ENCODE measurements around the gene CHST11. TPM values are rescaled to one million over a fixed set of nuclear protein-coding genes. Genes with fewer than 3 reads are reported as not detected.

CHST11 gene
- total RNA-seq: 10 to 100 TPM in 7 of 8 experiments, 1 to 10 TPM in 1; 9.3 to 36.8 (median 12.9) TPM

DNA sequence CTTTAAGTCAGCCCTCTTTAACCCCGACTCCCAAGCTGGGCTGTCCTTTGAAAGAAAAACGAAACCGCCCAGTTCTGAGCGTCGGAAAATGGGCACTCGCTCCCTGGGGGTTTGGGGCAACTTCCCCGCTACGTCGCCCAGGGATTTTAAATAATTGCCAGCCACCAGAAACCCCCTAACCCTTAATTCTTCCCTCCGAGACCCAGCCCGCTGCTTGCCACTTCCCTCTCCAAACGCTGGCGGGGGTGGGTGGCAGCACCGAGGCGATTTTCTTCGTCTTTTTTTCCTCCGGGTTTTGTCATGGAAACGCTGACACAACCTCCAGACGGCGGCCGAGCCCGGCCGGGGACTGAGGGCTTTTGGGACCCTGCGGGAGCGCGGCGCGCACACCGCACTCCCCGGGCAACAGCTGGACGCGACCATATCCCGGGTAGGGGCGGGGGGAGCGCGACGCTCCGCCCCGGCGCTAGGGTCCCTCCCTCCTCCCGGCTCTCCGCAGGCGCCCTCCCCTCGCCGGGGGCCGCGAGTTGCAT, at the start of gene CHST11:
Gene CHST11, plus strand, starts transcription at position 532 of the 533 bp plus-strand sequence.
- Histone ChIP-seq H3K27ac (peak within 1 kb of the TSS; percentile 62), H3K4me1 (replicated peaks in 1 of 2) (peaks cover 13 to 15% of the 10 kb centered on the region in 2 donors), H3K4me3 (peak within 1 kb of the TSS; percentile 74 to 99 (median 89))
- peak; percentile 76 to 93 (median 90) for ATAC-seq (replicated peaks in 6 of 8)
- 0% methylated on average over 1 to 3 of the region's 47 CpGs; no CpG with 5 or more reads in 6 of the 10 experiments for WGBS, 10 experiments
- in situ Hi-C loops (cut with MboI; ENCODE audit: low pct_unique_long_range_greater_than_20kb in 2 of 9, low sequenced_read_pairs in 9 of 9, unreplicated experiment in 9 of 9): loop anchor here in 1 of 9 experiments (25.0 kb wide), 1 partner anchor 281 kb away; no protein-coding TSS in a partner anchor

- in situ Hi-C loops (cut with MboI; ENCODE audit: low pct_unique_long_range_greater_than_20kb in 2 of 9, low sequenced_read_pairs in 9 of 9, unreplicated experiment in 9 of 9): no loop called here
- WGBS, 10 experiments: 40 to 100% (median 81%) methylated on average over 1 to 5 of the region's 5 CpGs
- peak in 3 of 8 experiments; percentile 32 to 64 (median 60) for ATAC-seq (replicated peaks in 6 of 8)
- H3K4me1 ChIP-seq (replicated peaks in 1 of 2): no peaks in the 10 kb centered on the region
- no peak overlapping the region for H3K27ac ChIP-seq
- no peak overlapping the region for H3K4me3 ChIP-seq
Observed at GRCh38 chr12:104407438-104407837, 49.3 kb upstream of the CHST11 start.

- 55 to 89% (median 64%) methylated on average over 1 to 3 of the region's 4 CpGs; no CpG with 5 or more reads in 4 of the 10 experiments for WGBS, 10 experiments
- in situ Hi-C loops (cut with MboI; ENCODE audit: low pct_unique_long_range_greater_than_20kb in 2 of 9, low sequenced_read_pairs in 9 of 9, unreplicated experiment in 9 of 9): no loop called here
- no peaks in the 10 kb centered on the region for H3K4me1 ChIP-seq (replicated peaks in 1 of 2)
- no peak overlapping the region for H3K27ac ChIP-seq
- no peak for ATAC-seq (replicated peaks in 6 of 8)
- no peak overlapping the region for H3K4me3 ChIP-seq
Observed at GRCh38 chr12:104407922-104408321, 48.8 kb upstream of the CHST11 start.

- in situ Hi-C loops (cut with MboI; ENCODE audit: low pct_unique_long_range_greater_than_20kb in 2 of 9, low sequenced_read_pairs in 9 of 9, unreplicated experiment in 9 of 9): no loop called here
- H3K4me3 ChIP-seq: no peak overlapping the region
- H3K27ac ChIP-seq: no peak overlapping the region
- ATAC-seq (replicated peaks in 6 of 8): no peak
- H3K4me1 ChIP-seq (replicated peaks in 1 of 2): no peaks in the 10 kb centered on the region
Observed at GRCh38 chr12:104410326-104410725, 46.4 kb upstream of the CHST11 start.

DNA sequence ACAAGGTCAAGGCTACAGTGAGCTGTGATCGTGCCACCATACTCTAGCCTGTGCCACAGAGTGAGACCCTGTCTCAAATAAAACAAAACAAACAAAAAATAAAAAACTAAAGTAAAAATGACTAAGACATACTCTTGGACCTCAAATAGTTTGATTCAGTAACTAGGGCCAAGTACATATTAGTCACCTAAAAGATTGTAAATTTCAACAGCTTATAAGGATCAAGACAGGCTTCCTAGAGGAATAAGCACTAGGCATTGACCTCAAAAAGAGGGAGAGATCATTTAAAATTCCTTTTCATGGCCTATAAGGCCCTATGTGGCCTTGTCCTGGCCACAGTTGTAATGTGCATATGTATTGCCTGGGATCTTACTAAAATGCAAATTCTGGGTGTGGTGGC, 46.0 kb upstream of the CHST11 start:
- 88 to 100% (median 100%) methylated on average over 1 of the region's 1 CpG; no CpG with 5 or more reads in 3 of the 10 experiments for WGBS, 10 experiments
- H3K4me3 ChIP-seq: no peak overlapping the region
- in situ Hi-C loops (cut with MboI; ENCODE audit: low pct_unique_long_range_greater_than_20kb in 2 of 9, low sequenced_read_pairs in 9 of 9, unreplicated experiment in 9 of 9): no loop called here
- H3K27ac ChIP-seq: no peak overlapping the region
- ATAC-seq (replicated peaks in 6 of 8): peak in 3 of 8 experiments; percentile 10 to 45 (median 37)
- no peaks in the 10 kb centered on the region for H3K4me1 ChIP-seq (replicated peaks in 1 of 2)

DNA sequence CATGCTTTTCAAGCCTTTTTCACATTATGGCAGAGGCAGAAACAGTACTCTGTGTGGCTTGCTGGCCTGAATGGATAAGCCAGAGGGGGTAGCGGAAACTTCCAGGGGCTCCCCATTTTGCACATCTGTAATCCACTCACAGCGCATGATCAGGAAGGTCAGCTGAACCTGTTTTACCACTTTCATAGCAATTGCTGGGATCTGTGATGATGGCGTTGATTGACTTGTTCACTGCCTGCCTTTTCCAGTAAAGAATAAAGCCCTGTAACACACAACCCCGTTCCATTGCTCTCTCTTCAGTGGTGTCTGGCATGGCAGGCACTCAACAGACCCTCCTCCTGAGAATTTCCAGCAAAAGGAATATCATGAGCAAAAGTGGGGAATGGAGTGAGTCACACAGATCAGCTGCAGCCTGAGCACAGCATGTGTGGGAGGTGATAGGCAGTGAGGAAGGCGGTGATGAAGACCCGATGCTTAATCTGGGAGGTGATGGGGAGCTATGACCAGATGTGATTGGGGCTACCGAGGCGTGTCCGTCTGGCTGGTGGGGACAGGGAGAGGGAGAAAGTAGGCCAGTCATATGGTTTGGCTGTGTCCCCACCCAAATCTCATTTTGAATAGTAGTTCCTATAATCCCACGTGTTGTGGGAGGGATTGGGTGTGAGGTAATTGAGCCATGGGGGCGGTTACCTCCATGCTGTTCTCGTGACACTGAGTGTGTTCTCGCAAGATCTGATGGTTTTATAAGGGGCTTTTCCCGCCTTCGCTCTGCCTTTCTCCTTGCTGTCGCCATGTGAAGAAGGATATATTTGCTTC, 44.7 kb upstream of the CHST11 start:
- WGBS, 10 experiments: 68 to 92% (median 90%) methylated on average over 3 to 14 of the region's 16 CpGs; no CpG with 5 or more reads in 3 of the 10 experiments

DNA sequence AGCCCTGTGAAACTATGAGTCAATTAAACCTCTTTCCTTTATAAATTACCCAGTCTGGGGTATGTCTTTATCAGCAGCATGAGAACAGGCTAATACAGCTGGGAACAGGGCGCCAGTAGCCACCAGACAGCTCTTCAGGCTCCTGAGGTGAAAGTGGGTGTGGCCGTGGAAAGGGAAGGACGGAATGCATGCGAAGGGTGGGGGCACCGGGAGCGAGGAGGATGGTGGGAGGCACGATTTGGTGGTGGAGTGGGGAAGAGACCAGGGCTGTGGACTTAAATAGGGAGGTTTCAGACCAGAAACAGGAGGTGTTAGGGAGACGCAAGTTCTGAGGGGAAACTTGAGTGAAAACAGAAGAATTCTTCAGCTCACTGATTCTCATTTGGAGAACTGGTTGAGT, 44.1 kb upstream of the CHST11 start:
- WGBS, 10 experiments: 40 to 100% (median 73%) methylated on average over 1 to 7 of the region's 8 CpGs; no CpG with 5 or more reads in 4 of the 10 experiments
- H3K4me1 ChIP-seq (replicated peaks in 1 of 2): no peaks in the 10 kb centered on the region
- in situ Hi-C loops (cut with MboI; ENCODE audit: low pct_unique_long_range_greater_than_20kb in 2 of 9, low sequenced_read_pairs in 9 of 9, unreplicated experiment in 9 of 9): no loop called here
- no peak overlapping the region for H3K27ac ChIP-seq
- no peak overlapping the region for H3K4me3 ChIP-seq
- ATAC-seq (replicated peaks in 6 of 8): no peak

More for the DNA sequence above, 44.7 kb upstream of the CHST11 start:
- H3K27ac ChIP-seq: no peak overlapping the region
- ATAC-seq (replicated peaks in 6 of 8): peak in 1 of 8 experiments; percentile 28
- H3K4me3 ChIP-seq: no peak overlapping the region
- in situ Hi-C loops (cut with MboI; ENCODE audit: low pct_unique_long_range_greater_than_20kb in 2 of 9, low sequenced_read_pairs in 9 of 9, unreplicated experiment in 9 of 9): no loop called here
- no peaks in the 10 kb centered on the region for H3K4me1 ChIP-seq (replicated peaks in 1 of 2)

- ATAC-seq (replicated peaks in 6 of 8): no peak
- WGBS, 10 experiments: 72 to 93% (median 80%) methylated on average over 2 to 5 of the region's 6 CpGs; no CpG with 5 or more reads in 3 of the 10 experiments
- Histone ChIP-seq H3K4me1 (replicated peaks in 1 of 2) (no peaks in the 10 kb centered on the region), H3K27ac (no peak overlapping the region), H3K4me3 (no peak overlapping the region)
- in situ Hi-C loops (cut with MboI; ENCODE audit: low pct_unique_long_range_greater_than_20kb in 2 of 9, low sequenced_read_pairs in 9 of 9, unreplicated experiment in 9 of 9): no loop called here
Observed at GRCh38 chr12:104413330-104413729, 43.4 kb upstream of the CHST11 start.

GRCh38 chr12:104414581-104415341, 42.0 kb upstream of the CHST11 start:
- 20 to 100% (median 56%) methylated on average over 1 to 5 of the region's 6 CpGs for WGBS, 10 experiments
- no peak overlapping the region for H3K4me3 ChIP-seq
- in situ Hi-C loops (cut with MboI; ENCODE audit: low pct_unique_long_range_greater_than_20kb in 2 of 9, low sequenced_read_pairs in 9 of 9, unreplicated experiment in 9 of 9): no loop called here
- H3K27ac ChIP-seq: no peak overlapping the region
- H3K4me1 ChIP-seq (replicated peaks in 1 of 2): no peaks in the 10 kb centered on the region
- peak in 3 of 8 experiments; percentile 42 to 82 (median 54) for ATAC-seq (replicated peaks in 6 of 8)

- in situ Hi-C loops (cut with MboI; ENCODE audit: low pct_unique_long_range_greater_than_20kb in 2 of 9, low sequenced_read_pairs in 9 of 9, unreplicated experiment in 9 of 9): no loop called here
- no peak for ATAC-seq (replicated peaks in 6 of 8)
- Histone ChIP-seq H3K4me3 (no peak overlapping the region), H3K4me1 (replicated peaks in 1 of 2) (no peaks in the 10 kb centered on the region), H3K27ac (no peak overlapping the region)
- 90 to 100% (median 94%) methylated on average over 1 to 5 of the region's 9 CpGs; no CpG with 5 or more reads in 1 of the 10 experiments for WGBS, 10 experiments
Observed at GRCh38 chr12:104415342-104415980, 41.3 kb upstream of the CHST11 start.

DNA sequence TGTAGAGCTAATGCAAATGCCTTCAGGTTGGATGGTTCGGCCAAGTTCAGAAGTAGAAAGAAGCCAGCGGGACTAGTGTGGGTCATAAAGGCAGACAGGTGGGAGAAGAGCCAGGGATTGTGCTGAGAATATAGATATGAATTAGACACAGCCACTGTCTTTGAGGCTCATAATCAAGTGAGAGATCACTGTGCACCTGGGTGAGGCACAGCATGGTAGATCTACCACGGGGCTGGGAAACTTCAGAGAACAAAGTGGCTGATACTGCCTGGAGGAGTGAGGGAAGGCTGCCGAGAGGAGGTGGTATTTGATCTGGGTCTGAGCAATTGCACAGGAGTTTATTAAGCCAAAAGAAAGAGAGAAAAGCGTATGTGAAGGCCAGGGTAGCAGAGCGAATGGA, 40.6 kb upstream of the CHST11 start:
- in situ Hi-C loops (cut with MboI; ENCODE audit: low pct_unique_long_range_greater_than_20kb in 2 of 9, low sequenced_read_pairs in 9 of 9, unreplicated experiment in 9 of 9): no loop called here
- ATAC-seq (replicated peaks in 6 of 8): peak in 1 of 8 experiments; percentile 17
- Histone ChIP-seq H3K27ac (no peak overlapping the region), H3K4me1 (replicated peaks in 1 of 2) (no peaks in the 10 kb centered on the region), H3K4me3 (no peak overlapping the region)
- WGBS, 10 experiments: 80 to 100% (median 94%) methylated on average over 1 to 6 of the region's 6 CpGs; no CpG with 5 or more reads in 1 of the 10 experiments

DNA sequence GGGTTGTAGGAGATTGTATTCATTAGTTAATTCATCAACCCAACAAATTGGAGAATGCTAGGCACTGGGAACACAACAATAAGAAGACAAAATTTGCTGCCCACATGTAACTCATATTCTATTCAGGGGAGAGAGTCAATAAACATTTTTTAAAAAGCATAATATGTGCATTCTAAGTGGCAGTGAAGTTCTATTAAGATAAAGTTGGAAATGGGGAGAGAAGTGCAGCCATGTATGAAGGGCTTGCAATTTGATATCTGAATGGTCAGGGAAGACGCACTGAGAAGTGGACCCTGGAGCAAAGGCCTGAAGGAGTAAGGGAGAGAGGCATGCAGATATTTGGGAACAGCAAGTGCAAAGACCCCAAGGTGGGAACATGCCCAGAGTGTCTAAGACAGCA, 40.2 kb upstream of the CHST11 start:
- H3K4me1 ChIP-seq (replicated peaks in 1 of 2): no peaks in the 10 kb centered on the region
- WGBS, 10 experiments: 29 to 86% (median 61%) methylated on average over 1 of the region's 1 CpG; no CpG with 5 or more reads in 6 of the 10 experiments
- in situ Hi-C loops (cut with MboI; ENCODE audit: low pct_unique_long_range_greater_than_20kb in 2 of 9, low sequenced_read_pairs in 9 of 9, unreplicated experiment in 9 of 9): no loop called here
- no peak overlapping the region for H3K4me3 ChIP-seq
- no peak overlapping the region for H3K27ac ChIP-seq
- ATAC-seq (replicated peaks in 6 of 8): peak in 2 of 8 experiments; percentile 50 to 70
